Endothelial cell of umbilical vein (primary cell): ENCODE results near the gene SLC4A5. TPM values are rescaled to one million over a fixed set of nuclear protein-coding genes. Genes with fewer than 3 reads are reported as not detected.

Experiments
- BruUV-seq: library from RNA; stranded (reverse); fragments of 400-500 nt; replicated peaks from 2 replicates; lab custom pipeline; 2021; lab: Mats Ljungman, UMichigan
- CTCF ChIA-PET: fragments of 300-600, 350-600 bp; sonication (Branson Sonifier 250); formaldehyde crosslinking; loops from one replicate; lab custom pipeline; 2021; ENCODE audit warnings: antibody characterized with exemption, inconsistent platforms; lab: Charles Lee
- POLR2A ChIA-PET: fragments of 300-600, 350-600 bp; sonication (Branson Sonifier 250); formaldehyde crosslinking; loops from one replicate; lab custom pipeline; 2021; ENCODE audit warnings: antibody characterized with exemption, inconsistent platforms; lab: Charles Lee
- DNase-seq: peaks from one replicate; pipeline ENCODE4 v3.0.0-alpha.2; 2011; ENCODE audit warnings: low read depth, low spot score
- FAIRE-seq: peaks from 2 replicates; lab custom pipeline; 2011; peaks lifted over from hg19 to GRCh38; lab: Jason Lieb, UNC
- H2AFZ ChIP-seq: 2 replicates; pipeline ENCODE4 v1.6.0; 2012; ENCODE audit warnings: low read depth, low read length, control low read depth, inconsistent platforms
- H3K27ac ChIP-seq: 2 replicates; pipeline ENCODE4 v1.5.1; 2011; ENCODE audit warnings: low read depth, mild to moderate bottlenecking, control low read depth, low read length, moderate library complexity; ENCODE audit not compliant: insufficient read depth
- H3K27me3 ChIP-seq, 2 experiments: 2 replicates each; pipeline versions ENCODE4 v1.6.0 to v1.6.1; 2011; ENCODE audit warnings: low read length in 2 of 2, mixed read lengths in 1 of 2; ENCODE audit not compliant: control insufficient read depth in 2 of 2, insufficient read depth in 2 of 2
- H3K36me3 ChIP-seq, 2 experiments: 2 replicates in 1 of 2; 3 replicates in 1 of 2; pipeline ENCODE4 v1.5.1; 2011; ENCODE audit warnings: low read length in 2 of 2, mild to moderate bottlenecking in 1 of 2, moderate library complexity in 1 of 2; ENCODE audit not compliant: control insufficient read depth in 2 of 2, insufficient read depth in 2 of 2; ENCODE audit errors: extremely low read depth in 1 of 2
- H3K4me1 ChIP-seq: 3 replicates; pipeline ENCODE4 v1.5.1; 2011; ENCODE audit warnings: mild to moderate bottlenecking, low read length; ENCODE audit not compliant: control insufficient read depth, insufficient read depth; ENCODE audit errors: extremely low read depth
- H3K4me2 ChIP-seq: 2 replicates; pipeline ENCODE4 v1.6.1; 2011; ENCODE audit warnings: low read length, control low read depth, mixed read lengths; ENCODE audit not compliant: insufficient read depth
- H3K4me3 ChIP-seq, 3 experiments: fragments of 200-600 bp in 1 of 3; sonication (generic), shearing (Covaris generic) in 1 of 3; replicated peaks in 1 of 3; 2 replicates each; pipeline ENCODE4 v1.5.1; 2011 to 2016; ENCODE audit warnings: control low read depth in 3 of 3, low read length in 3 of 3, mild to moderate bottlenecking in 2 of 3, inconsistent platforms in 1 of 3, low read depth in 1 of 3, moderate library complexity in 1 of 3; ENCODE audit not compliant: insufficient read depth in 1 of 3
- H3K79me2 ChIP-seq: 2 replicates; pipeline ENCODE4 v1.6.0; 2012; ENCODE audit warnings: low read length, inconsistent platforms; ENCODE audit not compliant: control insufficient read depth, insufficient read depth
- H3K9ac ChIP-seq: replicated peaks from 2 replicates; pipeline ENCODE3; 2011; ENCODE audit warnings: low read length, control low read depth; ENCODE audit not compliant: insufficient read depth; ENCODE audit errors: extremely low read depth
- H3K9me1 ChIP-seq: replicated peaks from 3 replicates; pipeline ENCODE4 v1.6.0; 2011; ENCODE audit warnings: mild to moderate bottlenecking, low read length; ENCODE audit not compliant: control insufficient read depth, insufficient read depth; ENCODE audit errors: extremely low read depth
- H3K9me3 ChIP-seq: replicated peaks from 2 replicates; pipeline ENCODE4 v1.5.1; 2012; ENCODE audit warnings: low read length, inconsistent platforms; ENCODE audit not compliant: control insufficient read depth, insufficient read depth
- H4K20me1 ChIP-seq: replicated peaks from 2 replicates; pipeline ENCODE3; 2011; ENCODE audit warnings: mild to moderate bottlenecking, low read length; ENCODE audit not compliant: control insufficient read depth, insufficient read depth; ENCODE audit errors: extremely low read depth
- EZH2 ChIP-seq: IDR thresholded peaks from 2 replicates; pipeline ENCODE4 v1.6.1; 2012; ENCODE audit warnings: borderline replicate concordance, low read depth, mild to moderate bottlenecking, moderate library complexity, low read length, inconsistent platforms; ENCODE audit not compliant: severe bottlenecking
- FOS ChIP-seq: IDR thresholded peaks from 2 replicates; pipeline ENCODE4 v1.6.1; 2011; ENCODE audit warnings: mild to moderate bottlenecking, low read length, moderate library complexity, borderline replicate concordance; ENCODE audit not compliant: insufficient read depth
- GATA2 ChIP-seq: IDR thresholded peaks from 2 replicates; pipeline ENCODE4 v1.7.0; 2011; ENCODE audit warnings: low read depth, mild to moderate bottlenecking, moderate library complexity, mixed read lengths, low read length; ENCODE audit not compliant: insufficient read length, insufficient read depth
- JUN ChIP-seq: IDR thresholded peaks from 2 replicates; pipeline ENCODE4 v1.6.1; 2011; ENCODE audit warnings: borderline replicate concordance, low read depth; ENCODE audit not compliant: insufficient read length, insufficient read depth
- MYC ChIP-seq: IDR thresholded peaks from one replicate; pipeline ENCODE4 v1.6.1; 2011; ENCODE audit warnings: mild to moderate bottlenecking, low read depth, low read length
- POLR2A ChIP-seq: IDR thresholded peaks from 2 replicates; pipeline ENCODE4 v1.6.1; 2012; ENCODE audit warnings: low read depth, mild to moderate bottlenecking, control low read depth, low read length
- POLR2AphosphoS5 ChIP-seq: IDR thresholded peaks from 2 replicates; pipeline ENCODE4 v1.6.1; 2012; ENCODE audit warnings: low read depth, mild to moderate bottlenecking, control low read depth, low read length, moderate library complexity; ENCODE audit not compliant: insufficient read depth
- dilution Hi-C: fragments of 300-500 bp; cut with MboI; formaldehyde crosslinking; loops from one replicate; pipeline ENCODE4 v1.15.0; 2019; ENCODE audit warnings: low sequenced_read_pairs; ENCODE audit not compliant: extremely low pct_ligation_motif_present
- intact Hi-C: fragments of 100-400 bp; cut with micrococcal nuclease; formaldehyde crosslinking; loops from one replicate; pipeline ENCODE4 v1.10.0; 2022
- polyA plus RNA-seq, 4 experiments: library from polyadenylated mRNA; depleted of rRNA in 3 of 4; stranded (reverse) in 3 of 4; unstranded in 1 of 4; fragments of >200 nt; gene quantifications; 2 replicates each; pipeline versions ENCODE4 v1.2.1 to v1.2.3, GENCODE V29; 2011 to 2012; ENCODE audit warnings: missing spikeins in 1 of 4
- total RNA-seq: library from RNA; stranded (reverse); gene quantifications from 2 replicates; pipeline ENCODE4 v1.2.3, GENCODE V29; 2021
- TF ChIP-seq, protein P1 (sequence below): IDR thresholded peaks from 2 replicates; pipeline ENCODE4 v1.6.1; 2011; ENCODE audit not compliant: insufficient read depth, insufficient read length
- TF ChIP-seq, protein P2 (sequence below), 2 donors: IDR thresholded peaks; 1 replicate in 1 of 2; 2 replicates in 1 of 2; pipeline ENCODE4 v1.5.1; 2011; ENCODE audit warnings: low read length in 2 of 2, mild to moderate bottlenecking in 2 of 2, moderate library complexity in 2 of 2, control low read depth in 1 of 2, inconsistent platforms in 1 of 2, low read depth in 1 of 2; ENCODE audit not compliant: insufficient read depth in 1 of 2; ENCODE audit errors: extremely low read depth in 1 of 2

SLC4A5 gene
- total and polyA plus RNA-seq, 2 donors (not counting 3 experiments of a cell fraction or from before 2014, with no cell fraction given), result 0.12 to 0.97 TPM

DNA sequence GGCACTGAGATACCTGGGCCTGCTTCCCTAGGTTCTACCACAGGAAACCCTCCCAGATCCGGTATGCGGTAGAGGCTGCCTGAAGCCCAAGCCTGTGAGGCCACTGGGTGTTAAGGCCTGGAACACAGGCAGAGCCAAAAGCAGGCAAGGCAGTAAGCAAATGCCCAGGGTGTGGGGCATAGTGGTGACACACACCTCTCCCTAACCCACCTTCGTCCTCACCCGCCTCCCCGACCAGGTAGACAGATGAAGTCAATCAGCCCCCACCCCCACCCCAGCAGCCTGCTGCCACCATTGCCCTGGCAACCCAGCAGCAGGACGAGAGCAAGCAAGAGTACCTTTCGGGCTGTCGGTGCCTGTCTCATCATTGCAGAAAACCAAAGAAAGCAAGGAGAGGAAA, 30.8 kb upstream of the SLC4A5 start:
- CTCF ChIA-PET, result interaction anchor here (0.6 to 1.5 kb wide), 3 partner anchors 18 to 39 kb away, joined by 3 to 5 read pairs (median 3); no protein-coding TSS in a partner anchor
- no peaks in the 10 kb centered on the region for H4K20me1 ChIP-seq
- BruUV-seq, result no TSS peak
- no peak overlapping the region for H3K27ac ChIP-seq
- no peak for TF ChIP-seq EZH2
- TF ChIP-seq POLR2AphosphoS5, result no peak
- TF ChIP-seq, protein P1, sequence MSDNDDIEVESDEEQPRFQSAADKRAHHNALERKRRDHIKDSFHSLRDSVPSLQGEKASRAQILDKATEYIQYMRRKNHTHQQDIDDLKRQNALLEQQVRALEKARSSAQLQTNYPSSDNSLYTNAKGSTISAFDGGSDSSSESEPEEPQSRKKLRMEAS, result no peak
- TF ChIP-seq, protein P2, sequence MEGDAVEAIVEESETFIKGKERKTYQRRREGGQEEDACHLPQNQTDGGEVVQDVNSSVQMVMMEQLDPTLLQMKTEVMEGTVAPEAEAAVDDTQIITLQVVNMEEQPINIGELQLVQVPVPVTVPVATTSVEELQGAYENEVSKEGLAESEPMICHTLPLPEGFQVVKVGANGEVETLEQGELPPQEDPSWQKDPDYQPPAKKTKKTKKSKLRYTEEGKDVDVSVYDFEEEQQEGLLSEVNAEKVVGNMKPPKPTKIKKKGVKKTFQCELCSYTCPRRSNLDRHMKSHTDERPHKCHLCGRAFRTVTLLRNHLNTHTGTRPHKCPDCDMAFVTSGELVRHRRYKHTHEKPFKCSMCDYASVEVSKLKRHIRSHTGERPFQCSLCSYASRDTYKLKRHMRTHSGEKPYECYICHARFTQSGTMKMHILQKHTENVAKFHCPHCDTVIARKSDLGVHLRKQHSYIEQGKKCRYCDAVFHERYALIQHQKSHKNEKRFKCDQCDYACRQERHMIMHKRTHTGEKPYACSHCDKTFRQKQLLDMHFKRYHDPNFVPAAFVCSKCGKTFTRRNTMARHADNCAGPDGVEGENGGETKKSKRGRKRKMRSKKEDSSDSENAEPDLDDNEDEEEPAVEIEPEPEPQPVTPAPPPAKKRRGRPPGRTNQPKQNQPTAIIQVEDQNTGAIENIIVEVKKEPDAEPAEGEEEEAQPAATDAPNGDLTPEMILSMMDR (IDR thresholded peaks at IDR 0.05; ENCODE audit: extremely low read depth in 1 of 2, insufficient read depth in 1 of 2, low read depth in 1 of 2, low read length in 2 of 2), result no peak
- TF ChIP-seq POLR2A, result no peak
- TF ChIP-seq JUN, result no peak
- TF ChIP-seq MYC, result no peak
- no peak for TF ChIP-seq FOS
- no peak for TF ChIP-seq GATA2
- no peak overlapping the region for H3K4me2 ChIP-seq
- POLR2A ChIA-PET, result no interaction called here
- DNase-seq (no peak), FAIRE-seq (no peak)
- H3K4me1 ChIP-seq, result no peaks in the 10 kb centered on the region
- no peak overlapping the region for H2AFZ ChIP-seq
- no peak overlapping the region for H3K4me3 ChIP-seq
- dilution Hi-C loops, result no loop called here
- peaks cover 4% of the 10 kb centered on the region for H3K79me2 ChIP-seq
- no peaks in the 10 kb centered on the region for H3K9me1 ChIP-seq
- H3K9ac ChIP-seq, result no peak overlapping the region
- H3K36me3 ChIP-seq, result peaks cover 5 to 36% of the 10 kb centered on the region in 2 experiments
- H3K9me3 ChIP-seq, result no peaks in the 10 kb centered on the region
- no peaks in the 10 kb centered on the region for H3K27me3 ChIP-seq
- intact Hi-C loops, result no loop called here
